H1 (cell line): ENCODE measurements around the gene PGAM1. TPM values are rescaled to one million over a fixed set of nuclear protein-coding genes. Genes with fewer than 3 reads are reported as not detected.
A peak's percentile ranks its signal among the peaks of the same experiment; 100 is the strongest.

Experiments used
- CTCF ChIA-PET: fragments of 300-600 bp; sonication (Branson Sonifier 250); formaldehyde crosslinking; loops from one replicate; lab custom pipeline; 2021; ENCODE audit not compliant: partially characterized antibody; lab: Charles Lee
- POLR2A ChIA-PET: fragments of 300-600 bp; sonication (Branson Sonifier 250); formaldehyde crosslinking; loops from one replicate; lab custom pipeline; 2021; ENCODE audit warnings: inconsistent platforms; ENCODE audit not compliant: partially characterized antibody; lab: Charles Lee
- DNase-seq, 2 experiments: peaks; one replicate each; pipeline versions ENCODE4 v3.0.0 to v3.0.0-alpha.2; 2010 to 2022; ENCODE audit warnings: low spot score in 2 of 2, low read depth in 1 of 2, mixed read lengths in 1 of 2
- FAIRE-seq: peaks from 2 replicates; lab custom pipeline; 2011; peaks lifted over from hg19 to GRCh38; lab: Jason Lieb, UNC
- H2AFZ ChIP-seq: 2 replicates; pipeline ENCODE4 v1.8.1; 2012; ENCODE audit warnings: low read length, inconsistent platforms
- H2AK5ac ChIP-seq: 2 replicates; pipeline ENCODE4 v1.6.1; 2013; ENCODE audit warnings: low read depth, low read length
- H2BK120ac ChIP-seq: replicated peaks from 2 replicates; pipeline ENCODE3; 2013; ENCODE audit warnings: low read depth, low read length, inconsistent platforms
- H2BK12ac ChIP-seq: 2 replicates; pipeline ENCODE4 v1.6.1; 2013; ENCODE audit warnings: low read depth, low read length
- H2BK15ac ChIP-seq: 2 replicates; pipeline ENCODE4 v1.6.1; 2013; ENCODE audit warnings: low read length
- H2BK20ac ChIP-seq: 2 replicates; pipeline ENCODE4 v1.6.1; 2013; ENCODE audit warnings: low read length
- H2BK5ac ChIP-seq: 2 replicates; pipeline ENCODE4 v1.6.1; 2013; ENCODE audit warnings: low read depth, low read length
- H3K14ac ChIP-seq: 2 replicates; pipeline ENCODE4 v1.6.1; 2013; ENCODE audit warnings: inconsistent platforms; ENCODE audit not compliant: insufficient read length
- H3K18ac ChIP-seq: 2 replicates; pipeline ENCODE4 v1.6.1; 2013; ENCODE audit warnings: low read length; ENCODE audit errors: extremely low read depth
- H3K23ac ChIP-seq: 2 replicates; pipeline ENCODE4 v1.6.1; 2013; ENCODE audit warnings: inconsistent platforms; ENCODE audit not compliant: insufficient read length
- H3K23me2 ChIP-seq: 2 replicates; pipeline ENCODE4 v1.6.1; 2013; ENCODE audit warnings: low read depth, low read length
- H3K27ac ChIP-seq: 2 replicates; pipeline ENCODE4 v1.6.1; 2011; ENCODE audit warnings: low read depth, low read length, inconsistent platforms
- H3K27me3 ChIP-seq, 4 experiments: replicated peaks in 1 of 4; 1 replicate in 1 of 4; 2 replicates in 3 of 4; pipeline versions ENCODE4 v1.6.1 to v1.8.1; 2011 to 2013; ENCODE audit warnings: low read length in 3 of 4, mild to moderate bottlenecking in 3 of 4, inconsistent platforms in 2 of 4, mixed read lengths in 2 of 4, moderate library complexity in 1 of 4; ENCODE audit not compliant: control insufficient read depth in 3 of 4, insufficient read depth in 3 of 4; ENCODE audit errors: extremely low read depth in 1 of 4
- H3K36me3 ChIP-seq, 4 experiments: 2 replicates each; pipeline versions ENCODE4 v1.6.1 to v1.8.1; 2011 to 2013; ENCODE audit warnings: mild to moderate bottlenecking in 4 of 4, low read length in 3 of 4, moderate library complexity in 2 of 4, control low read depth in 1 of 4, inconsistent platforms in 1 of 4; ENCODE audit not compliant: insufficient read depth in 4 of 4, control insufficient read depth in 2 of 4
- H3K4ac ChIP-seq: replicated peaks from 2 replicates; pipeline ENCODE3; 2013; ENCODE audit warnings: low read length, low read depth, mixed read lengths, inconsistent platforms; ENCODE audit not compliant: insufficient read length
- H3K4me1 ChIP-seq, 4 experiments: replicated peaks in 1 of 4; 1 replicate in 1 of 4; 2 replicates in 3 of 4; pipeline versions ENCODE4 v1.6.1 to v1.8.1; 2011 to 2013; ENCODE audit warnings: low read length in 3 of 4, inconsistent platforms in 2 of 4, mixed read lengths in 1 of 4; ENCODE audit not compliant: insufficient read depth in 4 of 4, control insufficient read depth in 3 of 4
- H3K4me2 ChIP-seq, 2 experiments: 2 replicates each; pipeline versions ENCODE4 v1.6.1 to v1.8.1; 2011 to 2013; ENCODE audit warnings: low read depth in 2 of 2, low read length in 2 of 2, control low read depth in 1 of 2, inconsistent platforms in 1 of 2, mild to moderate bottlenecking in 1 of 2; ENCODE audit not compliant: insufficient read depth in 1 of 2
- H3K4me3 ChIP-seq, 4 experiments: fragments of 200-600, 300-600 bp in 1 of 4; sonication (generic), shearing (Covaris generic), sonication (Bioruptor Twin) in 1 of 4; 2 replicates each; pipeline versions ENCODE4 v1.5.1 to v1.8.1; 2011 to 2016; ENCODE audit warnings: low read length in 4 of 4, low read depth in 3 of 4, control low read depth in 2 of 4, inconsistent platforms in 2 of 4, mild to moderate bottlenecking in 2 of 4, mixed read lengths in 1 of 4, moderate library complexity in 1 of 4; ENCODE audit not compliant: insufficient read depth in 2 of 4; ENCODE audit errors: extremely low read depth in 1 of 4
- H3K56ac ChIP-seq: replicated peaks from 2 replicates; pipeline ENCODE3; 2013; ENCODE audit warnings: low read depth, mild to moderate bottlenecking, mixed read lengths, low read length, inconsistent platforms; ENCODE audit not compliant: insufficient read length
- H3K79me1 ChIP-seq: 2 replicates; pipeline ENCODE4 v1.6.1; 2013; ENCODE audit warnings: low read depth, low read length, control low read depth
- H3K79me2 ChIP-seq, 2 experiments: 2 replicates each; pipeline versions ENCODE4 v1.6.1 to v1.8.1; 2012 to 2013; ENCODE audit warnings: low read length in 2 of 2, mild to moderate bottlenecking in 2 of 2, inconsistent platforms in 1 of 2; ENCODE audit not compliant: insufficient read depth in 2 of 2, control insufficient read depth in 1 of 2
- H3K9ac ChIP-seq, 4 experiments: replicated peaks in 1 of 4; 1 replicate in 1 of 4; 2 replicates in 3 of 4; pipeline versions ENCODE4 v1.6.1 to v1.8.1; 2011 to 2013; ENCODE audit warnings: low read depth in 3 of 4, low read length in 3 of 4, control low read depth in 2 of 4, mild to moderate bottlenecking in 2 of 4, moderate library complexity in 2 of 4, inconsistent platforms in 1 of 4; ENCODE audit errors: extremely low read depth in 1 of 4
- H3K9me3 ChIP-seq, 2 experiments: 2 replicates each; pipeline versions ENCODE4 v1.6.1 to v1.8.1; 2012 to 2013; ENCODE audit warnings: mild to moderate bottlenecking in 2 of 2, moderate library complexity in 2 of 2, control low read depth in 1 of 2, inconsistent platforms in 1 of 2, low read depth in 1 of 2, low read length in 1 of 2, mixed read lengths in 1 of 2; ENCODE audit not compliant: insufficient read depth in 2 of 2
- H4K20me1 ChIP-seq, 2 experiments: replicated peaks in 1 of 2; 2 replicates each; pipeline versions ENCODE3 to v1.8.1; 2011 to 2013; ENCODE audit warnings: inconsistent platforms in 2 of 2, low read length in 2 of 2, mild to moderate bottlenecking in 1 of 2; ENCODE audit not compliant: insufficient read depth in 2 of 2, control insufficient read depth in 1 of 2
- H4K5ac ChIP-seq: 2 replicates; pipeline ENCODE4 v1.6.1; 2013; ENCODE audit warnings: low read length, low read depth, mixed read lengths, inconsistent platforms; ENCODE audit not compliant: insufficient read length
- H4K8ac ChIP-seq: 2 replicates; pipeline ENCODE4 v1.8.0; 2013; ENCODE audit warnings: mild to moderate bottlenecking, moderate library complexity, low read length, inconsistent platforms; ENCODE audit not compliant: insufficient read depth; ENCODE audit errors: extremely low read depth
- H4K91ac ChIP-seq: replicated peaks from 2 replicates; pipeline ENCODE3; 2013; ENCODE audit warnings: low read length, mixed read lengths, inconsistent platforms; ENCODE audit not compliant: insufficient read length
- ASH2L ChIP-seq: fragments of 200-600, 300-600 bp; sonication (generic); IDR thresholded peaks from one replicate; pipeline ENCODE4 v1.7.1; 2017; ENCODE audit warnings: low read length
- CREB1 ChIP-seq: IDR thresholded peaks from 2 replicates; pipeline ENCODE4 v1.6.1; 2012; ENCODE audit warnings: inconsistent platforms
- FOSL1 ChIP-seq: IDR thresholded peaks from 2 replicates; pipeline ENCODE4 v1.6.1; 2011; ENCODE audit warnings: mild to moderate bottlenecking, low read depth, low read length, moderate library complexity; ENCODE audit not compliant: insufficient read depth
- RAD21 ChIP-seq, 2 experiments: IDR thresholded peaks in 1 of 2; conservative IDR thresholded peaks in 1 of 2; 2 replicates each; pipeline ENCODE4 v1.6.1; 2011; ENCODE audit warnings: low read depth in 2 of 2, low read length in 2 of 2, improper control_type of control experiment in 1 of 2, inconsistent platforms in 1 of 2, mild to moderate bottlenecking in 1 of 2, moderate library complexity in 1 of 2
- SIRT6 ChIP-seq: IDR thresholded peaks from one replicate; pipeline ENCODE4 v1.7.1; 2012; ENCODE audit warnings: low read length, inconsistent platforms
- YY1 ChIP-seq: IDR thresholded peaks from 2 replicates; pipeline ENCODE4 v1.6.1; 2011; ENCODE audit warnings: low read depth, mild to moderate bottlenecking, low read length
- WGBS, 2 experiments: shearing (Covaris generic) in 1 of 2; methylation state at CpG; one replicate each; pipeline versions ENCODE4 v1.1.6 to v1.1.7; 2013 to 2015; ENCODE audit warnings: low lambda C conversion rate in 2 of 2, mixed read lengths in 2 of 2, inconsistent platforms in 1 of 2, low coverage in 1 of 2, missing lambda C conversion rate in 1 of 2; ENCODE audit not compliant: insufficient replicate concordance in 2 of 2, insufficient coverage in 1 of 2, insufficient read length in 1 of 2; ENCODE audit errors: extremely low coverage in 1 of 2, missing lambda C conversion rate in 1 of 2; 5-methylcytosine and 5-hydroxymethylcytosine counted together
- polyA plus RNA-seq, 7 experiments: library from polyadenylated mRNA; depleted of rRNA in 3 of 7; stranded (reverse) in 5 of 7; unstranded in 2 of 7; fragments of >200 nt in 5 of 7; fragments of 200-250 nt in 2 of 7; gene quantifications; 1 replicate in 5 of 7; 2 replicates in 1 of 7; 4 replicates in 1 of 7; pipeline versions ENCODE4 v1.2.1 to v1.2.3, GENCODE V29; 2011 to 2013; ENCODE audit warnings: missing spikeins in 2 of 7, mixed read lengths in 2 of 7
- total RNA-seq: library from RNA; stranded (reverse); fragmentation: NEBNext Ultra II Directional; extraction: Animal tissue kit (Norgen Biotek cat#: 25700); gene quantifications from 2 replicates; pipeline ENCODE4 v1.2.1, GENCODE V29; 2021
- TF ChIP-seq, protein P1 (sequence below): IDR thresholded peaks from 2 replicates; pipeline ENCODE4 v1.6.1; 2012; ENCODE audit warnings: low read length, inconsistent platforms

The PGAM1 gene
- total and polyA plus RNA-seq, 2 of the 8 experiments (the other 6 are each of a cell fraction or from before 2014, with no cell fraction given): 791 to 799 TPM

DNA sequence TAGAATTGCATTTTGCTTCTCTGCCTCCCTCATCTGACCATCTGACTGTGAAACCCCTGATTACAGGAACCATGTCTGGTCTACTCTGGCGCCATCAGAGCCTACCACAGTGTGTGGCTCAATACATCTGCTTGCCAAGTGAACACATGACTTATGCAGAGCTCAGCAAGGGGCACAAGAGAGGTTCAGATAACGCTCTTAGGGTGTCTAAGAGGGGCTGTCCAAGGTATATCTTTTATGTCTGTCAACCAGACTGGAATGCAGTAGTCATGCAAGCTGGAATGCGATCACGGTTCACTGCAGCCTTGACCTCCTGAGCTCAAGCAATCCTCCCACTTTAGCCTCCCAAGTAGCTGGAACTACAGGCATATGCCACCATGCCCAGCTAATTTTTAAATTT, 14.6 kb upstream of the PGAM1 start:
- Histone ChIP-seq H3K23me2 (peaks cover 2% of the 10 kb centered on the region; the same call in 1 of the 2 replicates), H3K14ac (no peak overlapping the region), H3K27me3 (no peaks in the 10 kb centered on the region), H3K79me2 (no peaks in the 10 kb centered on the region), H2BK5ac (no peak overlapping the region), H2BK12ac (no peak overlapping the region), H4K5ac (no peak overlapping the region), H3K9ac (no peak overlapping the region), H3K23ac (no peak overlapping the region), H3K4me2 (no peak overlapping the region), H3K4me1 (no peaks in the 10 kb centered on the region), H2BK120ac (no peak overlapping the region), H3K4ac (peak overlapping the region; percentile 62), H3K36me3 (no peaks in the 10 kb centered on the region), H3K4me3 (no peak overlapping the region), H4K20me1 (no peaks in the 10 kb centered on the region), H3K56ac (no peak overlapping the region), H2AFZ (no peak overlapping the region), H2BK20ac (no peak overlapping the region), H3K9me3 (no peaks in the 10 kb centered on the region), H2AK5ac (no peak overlapping the region), H3K79me1 (no peaks in the 10 kb centered on the region; the same call in 1 of the 2 replicates), H3K18ac (no peak overlapping the region), H4K91ac (no peak overlapping the region), H4K8ac (no peak overlapping the region), H2BK15ac (0 out of 2 replicates have a peak overlapping the region, but pooled peaks have one; percentile 31), H3K27ac (no peak overlapping the region)
- no peak for FAIRE-seq
- 92% methylated on average over 4 of the region's 4 CpGs; no CpG with 5 or more reads in 1 of the 2 experiments for WGBS, 2 experiments
- TF ChIP-seq YY1 (no peak), CREB1 (no peak), ASH2L (no peak), RAD21 (IDR thresholded peaks at IDR 0.05 in 1 of 2, conservative IDR thresholded peaks at IDR 0.05 in 1 of 2; ENCODE audit: low read depth in 2 of 2, low read length in 2 of 2) (no peak), FOSL1 (no peak), SIRT6 (no peak)
- TF ChIP-seq, protein P1, sequence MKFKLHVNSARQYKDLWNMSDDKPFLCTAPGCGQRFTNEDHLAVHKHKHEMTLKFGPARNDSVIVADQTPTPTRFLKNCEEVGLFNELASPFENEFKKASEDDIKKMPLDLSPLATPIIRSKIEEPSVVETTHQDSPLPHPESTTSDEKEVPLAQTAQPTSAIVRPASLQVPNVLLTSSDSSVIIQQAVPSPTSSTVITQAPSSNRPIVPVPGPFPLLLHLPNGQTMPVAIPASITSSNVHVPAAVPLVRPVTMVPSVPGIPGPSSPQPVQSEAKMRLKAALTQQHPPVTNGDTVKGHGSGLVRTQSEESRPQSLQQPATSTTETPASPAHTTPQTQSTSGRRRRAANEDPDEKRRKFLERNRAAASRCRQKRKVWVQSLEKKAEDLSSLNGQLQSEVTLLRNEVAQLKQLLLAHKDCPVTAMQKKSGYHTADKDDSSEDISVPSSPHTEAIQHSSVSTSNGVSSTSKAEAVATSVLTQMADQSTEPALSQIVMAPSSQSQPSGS: no peak
- no peak for DNase-seq
- CTCF ChIA-PET: interaction anchor here (0.6 to 9.8 kb wide), 7 partner anchors 10 to 897 kb away, joined by 3 to 128 read pairs (median 4); partner anchors contain the start of genes PGAM1, RRP12 and TLL2
- POLR2A ChIA-PET: interaction anchor here (0.9 to 1.6 kb wide), 6 partner anchors 10 to 23 kb away, joined by 3 to 6 read pairs (median 4); partner anchors contain the start of gene RRP12
